Breast epithelium (tissue), 3 donors: Measurements from ENCODE around the gene DIP2B.

Source experiments
- POLR2A ChIP-seq: fragments of 450-650 bp; IDR thresholded peaks from one replicate; pipeline ENCODE4 v1.6.1; 2016; ENCODE audit warnings: antibody characterized with exemption, mild to moderate bottlenecking, moderate library complexity
- POLR2AphosphoS5 ChIP-seq, 3 donors: sonication (generic); formaldehyde crosslinking; IDR thresholded peaks; one replicate each; pipeline ENCODE4 v1.6.1; 2017; ENCODE audit warnings: antibody characterized with exemption in 3 of 3
- TF ChIP-seq, protein P1 (sequence below), 3 donors: fragments of 450-650 bp; IDR thresholded peaks; one replicate each; pipeline ENCODE4 v1.5.1; 2016 to 2017; ENCODE audit warnings: antibody characterized with exemption in 3 of 3, mild to moderate bottlenecking in 3 of 3, moderate library complexity in 3 of 3

DNA sequence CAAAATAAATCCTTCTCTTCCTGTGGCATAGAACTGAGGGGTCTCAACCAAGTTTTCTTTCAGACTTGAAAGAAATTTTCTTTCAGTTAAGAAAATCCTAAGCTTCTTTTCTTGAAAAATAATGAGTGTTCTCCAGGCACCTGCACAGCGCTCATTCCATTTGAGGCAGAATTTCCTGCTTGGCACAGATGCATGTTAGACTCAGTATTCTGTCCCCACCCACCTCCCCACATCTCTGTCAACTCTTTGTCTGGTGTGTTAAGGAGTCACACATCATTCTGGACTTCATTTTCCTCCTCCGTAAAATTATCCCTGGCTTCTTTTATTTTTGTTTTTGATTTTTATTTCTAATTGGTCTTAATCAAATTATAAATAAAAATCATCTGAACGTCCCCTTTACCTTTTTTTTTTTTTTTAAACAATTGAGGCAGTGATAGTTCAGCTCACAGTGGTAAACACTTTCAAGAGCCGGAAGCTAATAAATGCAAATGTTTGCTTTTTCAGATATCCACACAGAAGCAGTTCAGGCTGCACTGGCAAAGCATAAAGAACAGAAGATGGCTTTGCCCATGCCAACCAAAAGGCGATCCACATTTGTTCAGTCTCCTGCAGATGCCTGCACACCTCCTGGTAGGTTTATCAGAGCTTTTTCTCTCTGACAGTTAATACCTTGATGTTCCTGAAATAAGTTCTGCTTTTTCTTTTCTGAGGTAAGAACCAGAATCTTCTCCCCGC lies 155.1 kb downstream of the DIP2B start:
- TF ChIP-seq, protein P1, sequence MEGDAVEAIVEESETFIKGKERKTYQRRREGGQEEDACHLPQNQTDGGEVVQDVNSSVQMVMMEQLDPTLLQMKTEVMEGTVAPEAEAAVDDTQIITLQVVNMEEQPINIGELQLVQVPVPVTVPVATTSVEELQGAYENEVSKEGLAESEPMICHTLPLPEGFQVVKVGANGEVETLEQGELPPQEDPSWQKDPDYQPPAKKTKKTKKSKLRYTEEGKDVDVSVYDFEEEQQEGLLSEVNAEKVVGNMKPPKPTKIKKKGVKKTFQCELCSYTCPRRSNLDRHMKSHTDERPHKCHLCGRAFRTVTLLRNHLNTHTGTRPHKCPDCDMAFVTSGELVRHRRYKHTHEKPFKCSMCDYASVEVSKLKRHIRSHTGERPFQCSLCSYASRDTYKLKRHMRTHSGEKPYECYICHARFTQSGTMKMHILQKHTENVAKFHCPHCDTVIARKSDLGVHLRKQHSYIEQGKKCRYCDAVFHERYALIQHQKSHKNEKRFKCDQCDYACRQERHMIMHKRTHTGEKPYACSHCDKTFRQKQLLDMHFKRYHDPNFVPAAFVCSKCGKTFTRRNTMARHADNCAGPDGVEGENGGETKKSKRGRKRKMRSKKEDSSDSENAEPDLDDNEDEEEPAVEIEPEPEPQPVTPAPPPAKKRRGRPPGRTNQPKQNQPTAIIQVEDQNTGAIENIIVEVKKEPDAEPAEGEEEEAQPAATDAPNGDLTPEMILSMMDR (IDR thresholded peaks at IDR 0.05): no peak
- TF ChIP-seq POLR2AphosphoS5 (IDR thresholded peaks at IDR 0.05) (no peak), POLR2A (no peak)
